Progenitor cell of endocrine pancreas (in vitro differentiated cells): Measurements from ENCODE around the gene NCCRP1. TPM values are rescaled to one million over a fixed set of nuclear protein-coding genes. Genes with fewer than 3 reads are reported as not detected.

Experiments used
- DNase-seq: peaks from one replicate; pipeline ENCODE4 v3.0.0; 2021; ENCODE audit warnings: low spot score; ENCODE audit not compliant: unreplicated experiment
- H3K27ac Mint-ChIP-seq: 2 replicates; pipeline ENCODE4 v1.8.0; 2021; ENCODE audit warnings: mild to moderate bottlenecking, moderate library complexity, mixed read lengths
- H3K27me3 Mint-ChIP-seq: 2 replicates; pipeline ENCODE4 v1.8.0; 2021; ENCODE audit warnings: mixed read lengths
- H3K36me3 Mint-ChIP-seq: 2 replicates; pipeline ENCODE4 v1.8.0; 2022; ENCODE audit warnings: mixed read lengths; ENCODE audit not compliant: insufficient read depth
- H3K4me1 Mint-ChIP-seq: 2 replicates; pipeline ENCODE4 v1.8.0; 2021; ENCODE audit warnings: low read depth, mixed read lengths
- H3K4me3 Mint-ChIP-seq: 2 replicates; pipeline ENCODE4 v1.8.0; 2021; ENCODE audit warnings: low read depth, mild to moderate bottlenecking, moderate library complexity, mixed read lengths
- H3K9me3 Mint-ChIP-seq: 2 replicates; pipeline ENCODE4 v1.8.0; 2021; ENCODE audit warnings: low read depth, mixed read lengths
- CTCF ChIP-seq: fragments of 200-600 bp; sonication (generic); IDR thresholded peaks from one replicate; pipeline ENCODE4 v1.5.0; 2021; ENCODE audit warnings: antibody characterized with exemption, mild to moderate bottlenecking; ENCODE audit not compliant: unreplicated experiment
- total RNA-seq: library from RNA; stranded (reverse); gene quantifications from 2 replicates; pipeline ENCODE4 v1.2.1, GENCODE V29; 2021

The NCCRP1 gene
- total RNA-seq, 1 donor from 2014 or later = 0.93 TPM

GRCh38 chr19:39183104-39183503 is 13.7 kb upstream of the NCCRP1 start:
- DNase-seq = no peak
- Mint-ChIP-seq H3K4me1 (peaks cover 9% of the 10 kb centered on the region), H3K36me3 (peaks cover 15% of the 10 kb centered on the region), H3K4me3 (no peak overlapping the region), H3K27me3 (no peaks in the 10 kb centered on the region), H3K27ac (peak overlapping the region; percentile 74), H3K9me3 (peaks cover 4% of the 10 kb centered on the region)
- TF ChIP-seq CTCF = no peak

- no peak overlapping the region for H3K4me3 Mint-ChIP-seq
- no peak overlapping the region for H3K27ac Mint-ChIP-seq
- no peak for DNase-seq
- TF ChIP-seq CTCF = no peak
- peaks cover 4% of the 10 kb centered on the region for H3K9me3 Mint-ChIP-seq
- H3K27me3 Mint-ChIP-seq = peaks cover 3% of the 10 kb centered on the region
- H3K36me3 Mint-ChIP-seq = peaks cover 11% of the 10 kb centered on the region
- H3K4me1 Mint-ChIP-seq = peaks cover 11% of the 10 kb centered on the region
Observed at GRCh38 chr19:39186391-39186790, 10.4 kb upstream of the NCCRP1 start.

GRCh38 chr19:39187552-39187943 is 9.2 kb upstream of the NCCRP1 start:
- no peak overlapping the region for H3K4me3 Mint-ChIP-seq
- H3K27me3 Mint-ChIP-seq = peaks cover 3% of the 10 kb centered on the region
- peaks cover 4% of the 10 kb centered on the region for H3K9me3 Mint-ChIP-seq
- no peak overlapping the region for H3K27ac Mint-ChIP-seq
- H3K4me1 Mint-ChIP-seq = peaks cover 4% of the 10 kb centered on the region
- DNase-seq = no peak
- no peak for TF ChIP-seq CTCF
- H3K36me3 Mint-ChIP-seq = peaks cover 7% of the 10 kb centered on the region

GRCh38 chr19:39188960-39189359 is 7.8 kb upstream of the NCCRP1 start:
- Mint-ChIP-seq H3K9me3 (no peaks in the 10 kb centered on the region), H3K36me3 (peaks cover 1% of the 10 kb centered on the region), H3K4me1 (peaks cover 8% of the 10 kb centered on the region), H3K27ac (no peak overlapping the region), H3K4me3 (no peak overlapping the region), H3K27me3 (peaks cover 8% of the 10 kb centered on the region)
- no peak for TF ChIP-seq CTCF
- no peak for DNase-seq

GRCh38 chr19:39190768-39191167 is 6.0 kb upstream of the NCCRP1 start:
- DNase-seq = no peak
- Mint-ChIP-seq H3K9me3 (no peaks in the 10 kb centered on the region), H3K27me3 (peaks cover 20% of the 10 kb centered on the region), H3K36me3 (peaks cover 1% of the 10 kb centered on the region), H3K27ac (no peak overlapping the region), H3K4me3 (no peak overlapping the region), H3K4me1 (peaks cover 16% of the 10 kb centered on the region)
- no peak for TF ChIP-seq CTCF

GRCh38 chr19:39192846-39193245 is 3.9 kb upstream of the NCCRP1 start:
- H3K36me3 Mint-ChIP-seq = no peaks in the 10 kb centered on the region
- H3K27ac Mint-ChIP-seq = no peak overlapping the region
- peaks cover 34% of the 10 kb centered on the region for H3K27me3 Mint-ChIP-seq
- no peak overlapping the region for H3K4me3 Mint-ChIP-seq
- no peak for TF ChIP-seq CTCF
- peaks cover 22% of the 10 kb centered on the region for H3K4me1 Mint-ChIP-seq
- DNase-seq = no peak
- H3K9me3 Mint-ChIP-seq = no peaks in the 10 kb centered on the region
